WTC11 (cell line): ENCODE measurements around the gene CCBE1.

Experiments used
- ATF1 ChIP-seq: sonication (generic); formaldehyde crosslinking; IDR thresholded peaks from 2 replicates; pipeline ENCODE4 v1.8.1; 2023; ENCODE audit warnings: mild to moderate bottlenecking, moderate library complexity, missing genetic modification reagents
- CREM ChIP-seq: sonication (generic); formaldehyde crosslinking; IDR thresholded peaks from 2 replicates; pipeline ENCODE4 v1.8.1; 2022; ENCODE audit warnings: mild to moderate bottlenecking, missing genetic modification reagents, moderate library complexity
- EMX1 ChIP-seq: fragments of 250-450 bp; sonication (Bioruptor Pico); IDR thresholded peaks from 2 replicates; pipeline ENCODE4 v1.8.0; 2021; ENCODE audit warnings: mild to moderate bottlenecking
- FOXP1 ChIP-seq: sonication (generic); formaldehyde crosslinking; IDR thresholded peaks from 2 replicates; pipeline ENCODE4 v1.8.0; 2022; ENCODE audit warnings: missing genetic modification reagents, mild to moderate bottlenecking, moderate library complexity, borderline replicate concordance
- SMAD4 ChIP-seq: sonication (generic); formaldehyde crosslinking; IDR thresholded peaks from 2 replicates; pipeline ENCODE4 v1.8.0; 2022; ENCODE audit warnings: mild to moderate bottlenecking, missing genetic modification reagents
- ZNF121 ChIP-seq: sonication (generic); formaldehyde crosslinking; IDR thresholded peaks from 2 replicates; pipeline ENCODE4 v1.8.0; 2023; ENCODE audit warnings: missing genetic modification reagents
- ZNF423 ChIP-seq: fragments of 250-450 bp; sonication (Bioruptor Pico); IDR thresholded peaks from 2 replicates; pipeline ENCODE4 v2.1.2; 2022; ENCODE audit warnings: mild to moderate bottlenecking, moderate library complexity
- TF ChIP-seq, protein P1 (sequence below): fragments of 200-600 bp; IDR thresholded peaks from 2 replicates; pipeline ENCODE4 v1.8.0; 2022; ENCODE audit warnings: antibody characterized with exemption
- TF ChIP-seq, protein P2 (sequence below): sonication (generic); formaldehyde crosslinking; IDR thresholded peaks from 2 replicates; pipeline ENCODE4 v1.8.1; 2023; ENCODE audit warnings: mild to moderate bottlenecking, missing genetic modification reagents, moderate library complexity
- TF ChIP-seq, protein P3 (sequence below): sonication (generic); formaldehyde crosslinking; IDR thresholded peaks from 2 replicates; pipeline ENCODE4 v1.8.1; 2022; ENCODE audit warnings: low read depth, missing genetic modification reagents, borderline replicate concordance
- TF ChIP-seq, protein P4 (sequence below): sonication (generic); formaldehyde crosslinking; IDR thresholded peaks from 2 replicates; pipeline ENCODE4 v1.8.1; 2022; ENCODE audit warnings: missing genetic modification reagents, borderline replicate concordance

DNA sequence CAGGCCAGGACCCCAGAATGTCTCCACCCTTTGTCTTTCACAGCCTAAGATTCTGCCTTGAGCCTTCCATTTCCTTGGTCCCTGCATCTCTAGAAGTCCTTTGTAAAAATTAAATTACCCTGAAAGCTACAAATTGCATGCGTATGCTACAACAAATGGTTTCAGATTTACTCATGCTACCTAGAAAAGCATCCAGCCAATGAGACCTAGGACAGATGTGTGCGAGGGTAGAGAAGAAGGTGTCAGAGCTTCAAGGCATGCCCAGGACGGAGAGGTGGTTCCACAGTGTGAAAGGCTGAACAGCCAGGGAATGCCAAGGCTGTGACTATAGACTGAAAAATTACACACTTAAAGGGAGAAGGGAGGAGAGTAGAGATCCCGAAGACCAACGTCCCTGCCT is 40.2 kb downstream of the CCBE1 start:
- TF ChIP-seq, protein P1, sequence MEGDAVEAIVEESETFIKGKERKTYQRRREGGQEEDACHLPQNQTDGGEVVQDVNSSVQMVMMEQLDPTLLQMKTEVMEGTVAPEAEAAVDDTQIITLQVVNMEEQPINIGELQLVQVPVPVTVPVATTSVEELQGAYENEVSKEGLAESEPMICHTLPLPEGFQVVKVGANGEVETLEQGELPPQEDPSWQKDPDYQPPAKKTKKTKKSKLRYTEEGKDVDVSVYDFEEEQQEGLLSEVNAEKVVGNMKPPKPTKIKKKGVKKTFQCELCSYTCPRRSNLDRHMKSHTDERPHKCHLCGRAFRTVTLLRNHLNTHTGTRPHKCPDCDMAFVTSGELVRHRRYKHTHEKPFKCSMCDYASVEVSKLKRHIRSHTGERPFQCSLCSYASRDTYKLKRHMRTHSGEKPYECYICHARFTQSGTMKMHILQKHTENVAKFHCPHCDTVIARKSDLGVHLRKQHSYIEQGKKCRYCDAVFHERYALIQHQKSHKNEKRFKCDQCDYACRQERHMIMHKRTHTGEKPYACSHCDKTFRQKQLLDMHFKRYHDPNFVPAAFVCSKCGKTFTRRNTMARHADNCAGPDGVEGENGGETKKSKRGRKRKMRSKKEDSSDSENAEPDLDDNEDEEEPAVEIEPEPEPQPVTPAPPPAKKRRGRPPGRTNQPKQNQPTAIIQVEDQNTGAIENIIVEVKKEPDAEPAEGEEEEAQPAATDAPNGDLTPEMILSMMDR, result no peak
- TF ChIP-seq CREM (CRISPR knock-in tag), result no peak
- no peak for TF ChIP-seq EMX1 (CRISPR knock-in tag)
- TF ChIP-seq, protein P2, sequence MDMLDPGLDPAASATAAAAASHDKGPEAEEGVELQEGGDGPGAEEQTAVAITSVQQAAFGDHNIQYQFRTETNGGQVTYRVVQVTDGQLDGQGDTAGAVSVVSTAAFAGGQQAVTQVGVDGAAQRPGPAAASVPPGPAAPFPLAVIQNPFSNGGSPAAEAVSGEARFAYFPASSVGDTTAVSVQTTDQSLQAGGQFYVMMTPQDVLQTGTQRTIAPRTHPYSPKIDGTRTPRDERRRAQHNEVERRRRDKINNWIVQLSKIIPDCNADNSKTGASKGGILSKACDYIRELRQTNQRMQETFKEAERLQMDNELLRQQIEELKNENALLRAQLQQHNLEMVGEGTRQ (CRISPR knock-in tag), result no peak
- TF ChIP-seq ATF1 (CRISPR knock-in tag), result no peak
- TF ChIP-seq ZNF423 (CRISPR knock-in tag), result no peak
- no peak for TF ChIP-seq FOXP1 (CRISPR knock-in tag)
- no peak for TF ChIP-seq ZNF121 (CRISPR knock-in tag)
- TF ChIP-seq, protein P3, sequence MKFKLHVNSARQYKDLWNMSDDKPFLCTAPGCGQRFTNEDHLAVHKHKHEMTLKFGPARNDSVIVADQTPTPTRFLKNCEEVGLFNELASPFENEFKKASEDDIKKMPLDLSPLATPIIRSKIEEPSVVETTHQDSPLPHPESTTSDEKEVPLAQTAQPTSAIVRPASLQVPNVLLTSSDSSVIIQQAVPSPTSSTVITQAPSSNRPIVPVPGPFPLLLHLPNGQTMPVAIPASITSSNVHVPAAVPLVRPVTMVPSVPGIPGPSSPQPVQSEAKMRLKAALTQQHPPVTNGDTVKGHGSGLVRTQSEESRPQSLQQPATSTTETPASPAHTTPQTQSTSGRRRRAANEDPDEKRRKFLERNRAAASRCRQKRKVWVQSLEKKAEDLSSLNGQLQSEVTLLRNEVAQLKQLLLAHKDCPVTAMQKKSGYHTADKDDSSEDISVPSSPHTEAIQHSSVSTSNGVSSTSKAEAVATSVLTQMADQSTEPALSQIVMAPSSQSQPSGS (CRISPR knock-in tag), result no peak
- TF ChIP-seq, protein P4, sequence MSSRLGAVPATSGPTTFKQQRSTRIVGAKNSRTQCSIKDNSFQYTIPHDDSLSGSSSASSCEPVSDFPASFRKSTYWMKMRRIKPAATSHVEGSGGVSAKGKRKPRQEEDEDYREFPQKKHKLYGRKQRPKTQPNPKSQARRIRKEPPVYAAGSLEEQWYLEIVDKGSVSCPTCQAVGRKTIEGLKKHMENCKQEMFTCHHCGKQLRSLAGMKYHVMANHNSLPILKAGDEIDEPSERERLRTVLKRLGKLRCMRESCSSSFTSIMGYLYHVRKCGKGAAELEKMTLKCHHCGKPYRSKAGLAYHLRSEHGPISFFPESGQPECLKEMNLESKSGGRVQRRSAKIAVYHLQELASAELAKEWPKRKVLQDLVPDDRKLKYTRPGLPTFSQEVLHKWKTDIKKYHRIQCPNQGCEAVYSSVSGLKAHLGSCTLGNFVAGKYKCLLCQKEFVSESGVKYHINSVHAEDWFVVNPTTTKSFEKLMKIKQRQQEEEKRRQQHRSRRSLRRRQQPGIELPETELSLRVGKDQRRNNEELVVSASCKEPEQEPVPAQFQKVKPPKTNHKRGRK (CRISPR knock-in tag), result no peak
- TF ChIP-seq SMAD4 (CRISPR knock-in tag), result no peak
